Stimulated activated CD4-positive, alpha-beta T cell treated with anti-CD3 and anti-CD28 coated beads, Interleukin-1b, Interleukin-23, amount 100 ng/mL, for 4 hours (primary cell): ENCODE results near the gene PIK3R5.
"Not testable (repeated sequence)": the region's sequence is repeated elsewhere in the genome, so short reads cannot be mapped to it uniquely, and the experiment has no call there.

Source experiments
- DNase-seq, 2 donors: peaks; one replicate each; pipeline ENCODE4 v3.0.0-alpha.2; 2020; ENCODE audit warnings: low read depth in 2 of 2

PIK3R5 gene

GRCh38 chr17:8896641-8897635, 68.6 kb downstream of the PIK3R5 start:
- no peak for DNase-seq

- no peak for DNase-seq
Measured at GRCh38 chr17:8896087-8896486, 69.4 kb downstream of the PIK3R5 start.

GRCh38 chr17:8894673-8895578, 70.6 kb downstream of the PIK3R5 start:
- no peak for DNase-seq

GRCh38 chr17:8894202-8894671, 71.3 kb downstream of the PIK3R5 start:
- DNase-seq, result no peak

DNA sequence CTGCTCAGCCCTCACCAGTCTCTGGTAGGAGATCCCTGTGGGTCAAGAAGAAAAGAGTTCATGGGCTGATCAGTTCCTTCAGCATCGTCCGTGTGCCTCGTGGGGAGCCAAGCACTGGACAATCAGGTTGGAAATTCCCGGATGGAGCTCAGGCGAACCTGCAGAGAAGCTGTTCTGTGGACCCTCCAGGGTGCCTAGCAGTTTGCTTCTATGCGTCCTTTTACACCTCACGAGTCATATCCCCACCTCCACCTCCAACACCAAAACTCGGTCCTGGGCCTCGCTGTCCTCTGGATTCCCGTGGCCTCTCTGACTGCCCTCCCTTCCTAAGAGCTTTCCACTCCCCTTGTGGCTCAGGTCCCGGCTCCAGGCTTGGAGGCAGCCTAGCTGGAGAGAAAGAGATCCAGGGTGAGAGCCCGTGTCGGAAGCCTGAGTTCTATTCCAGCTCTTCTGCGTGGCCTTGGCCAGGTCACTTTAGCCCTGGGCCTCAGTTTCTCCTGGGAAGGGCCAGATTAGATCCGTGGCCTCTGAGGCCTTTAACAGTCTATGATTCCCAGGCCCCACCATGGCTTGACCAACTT, 71.8 kb downstream of the PIK3R5 start:
- DNase-seq, result no peak

GRCh38 chr17:8893059-8893458, 72.4 kb downstream of the PIK3R5 start:
- DNase-seq, result no peak

- DNase-seq, result no peak
Measured at GRCh38 chr17:8892338-8892690, 73.2 kb downstream of the PIK3R5 start.

DNA sequence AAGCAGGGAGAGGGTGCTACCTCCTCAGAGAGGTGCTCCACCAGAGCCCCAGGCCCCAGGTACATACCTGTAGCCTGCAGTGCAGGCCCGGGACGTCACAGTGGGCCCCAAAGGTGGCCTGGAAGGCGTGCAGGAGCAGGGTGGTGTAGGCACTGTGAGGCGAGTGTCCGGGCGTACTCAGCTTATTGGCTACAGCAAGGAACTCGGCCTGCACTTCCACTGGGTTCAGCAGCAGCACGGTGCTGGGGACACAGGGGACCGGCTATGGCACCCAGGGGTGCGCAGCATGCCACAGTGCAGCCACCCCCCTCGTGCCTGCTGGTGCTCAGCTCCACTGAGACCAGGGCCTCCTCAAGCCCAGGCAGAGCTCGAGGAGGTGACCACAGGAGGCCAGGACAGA, 74.8 kb downstream of the PIK3R5 start:
- DNase-seq, result no peak

DNA sequence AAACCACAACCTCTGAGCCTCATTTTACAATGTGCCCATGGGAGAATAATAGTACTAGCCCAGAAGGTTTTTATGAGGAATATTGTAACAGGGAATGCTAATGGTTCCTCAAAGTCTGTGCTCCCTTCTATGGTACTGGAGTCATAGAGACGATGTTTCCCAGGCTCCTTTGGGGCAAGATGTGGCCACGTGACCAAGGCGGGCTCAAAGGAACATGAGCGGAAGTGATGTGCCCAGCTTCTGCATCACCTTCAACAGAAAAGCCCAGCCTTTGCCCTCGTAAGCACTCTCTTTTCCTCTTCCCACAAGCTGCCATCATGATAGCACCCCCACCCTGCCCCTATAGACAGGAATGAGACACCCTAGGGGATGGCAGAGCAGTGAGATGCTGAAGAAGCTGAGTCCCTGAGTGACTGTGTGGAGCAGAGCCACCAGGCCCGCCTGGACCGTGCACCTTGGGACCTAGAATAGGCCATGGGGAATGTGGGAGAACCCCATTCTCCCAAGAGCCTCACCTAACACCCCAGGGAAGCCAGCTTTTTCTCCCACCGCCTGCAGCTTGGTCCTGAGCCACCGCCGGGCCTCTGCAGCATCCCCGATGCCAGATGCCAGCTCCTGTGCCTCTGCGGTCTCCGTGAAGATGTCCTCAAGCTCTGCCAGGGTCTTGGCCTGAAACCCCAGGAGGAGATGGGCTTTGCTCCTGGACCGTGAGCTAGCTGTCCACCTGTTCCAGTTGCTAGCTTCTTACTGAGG, 75.9 kb downstream of the PIK3R5 start:
- no peak for DNase-seq

GRCh38 chr17:8888704-8889302, 76.7 kb downstream of the PIK3R5 start:
- DNase-seq, result no peak

DNA sequence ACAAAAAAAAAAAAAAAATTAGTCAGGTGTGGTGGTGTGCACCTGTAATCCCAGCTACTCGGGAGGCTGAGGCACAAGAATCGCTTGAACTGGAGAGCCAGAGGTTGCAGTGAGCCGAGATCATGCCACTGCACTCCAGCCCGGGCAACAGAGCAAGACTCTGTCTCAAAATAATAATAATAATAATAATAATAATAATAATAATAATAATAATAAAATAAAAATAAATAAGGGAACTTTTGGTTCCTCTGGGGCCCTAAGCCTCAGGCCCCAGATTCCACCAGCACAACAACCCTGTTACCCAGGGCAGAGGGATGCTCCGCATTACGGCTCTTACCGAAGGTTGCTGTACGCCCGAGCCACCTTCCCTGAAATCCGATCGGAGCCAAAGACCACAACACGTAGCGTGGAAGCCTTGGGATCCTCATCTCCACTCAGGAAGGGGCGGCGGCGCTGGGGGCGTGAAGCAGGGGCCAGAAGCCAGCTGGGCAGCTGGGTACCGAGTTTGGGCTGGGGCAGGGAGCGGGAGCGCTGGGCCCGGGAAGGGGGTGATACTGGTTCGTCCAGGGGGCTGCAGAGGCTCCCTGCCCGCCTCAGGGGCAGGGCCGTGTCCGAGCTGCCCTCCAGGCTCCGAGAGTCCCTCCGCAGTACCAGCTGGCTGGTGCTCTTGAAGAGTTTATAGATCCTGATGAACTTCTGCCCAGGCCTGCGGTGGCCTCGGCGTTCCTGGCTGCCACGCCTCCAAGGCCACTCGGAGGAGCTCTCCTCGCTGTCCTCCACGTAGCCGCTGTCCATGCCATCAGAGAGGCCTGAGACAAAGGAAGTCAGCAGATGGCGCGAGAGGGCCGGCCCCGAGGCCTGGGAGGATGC, 77.4 kb downstream of the PIK3R5 start:
- DNase-seq, result no peak

GRCh38 chr17:8887301-8887700, 78.2 kb downstream of the PIK3R5 start:
- DNase-seq, result no peak

DNA sequence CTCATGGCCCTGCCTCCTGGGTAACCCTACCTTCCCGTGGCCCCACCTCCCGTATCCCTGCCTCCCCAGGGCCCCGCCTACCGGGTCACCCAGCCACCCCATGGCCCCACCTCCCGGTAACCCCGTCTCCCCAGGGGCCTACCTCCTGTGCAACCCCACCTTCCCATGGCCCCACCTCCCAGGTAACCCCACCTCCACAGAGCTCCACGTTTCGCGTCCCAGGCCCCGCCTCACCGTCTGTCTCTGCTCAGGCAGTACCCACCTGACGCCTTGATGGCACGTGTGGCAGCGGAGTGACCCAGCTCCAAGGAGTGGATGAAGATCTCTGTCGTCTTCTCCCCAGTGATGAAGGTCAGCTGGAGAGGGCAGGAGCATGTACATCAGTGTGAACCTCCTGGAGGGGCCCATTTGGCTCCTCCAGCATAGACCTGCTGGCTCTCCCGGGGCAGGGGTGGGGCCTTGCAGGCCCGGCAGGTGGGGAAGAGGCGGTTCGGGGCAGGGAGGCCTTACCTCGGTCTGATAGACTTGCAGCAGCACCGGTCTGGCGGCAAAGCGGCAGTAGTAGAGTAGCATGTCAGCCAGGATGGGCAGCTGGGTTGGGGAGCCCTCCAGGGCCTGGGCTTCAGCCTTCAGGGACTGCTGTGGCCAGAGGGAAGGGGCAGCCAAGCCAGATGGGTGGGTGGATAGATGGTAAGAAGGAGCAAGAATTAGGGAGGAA, 79.4 kb downstream of the PIK3R5 start:
- no peak for DNase-seq

DNA sequence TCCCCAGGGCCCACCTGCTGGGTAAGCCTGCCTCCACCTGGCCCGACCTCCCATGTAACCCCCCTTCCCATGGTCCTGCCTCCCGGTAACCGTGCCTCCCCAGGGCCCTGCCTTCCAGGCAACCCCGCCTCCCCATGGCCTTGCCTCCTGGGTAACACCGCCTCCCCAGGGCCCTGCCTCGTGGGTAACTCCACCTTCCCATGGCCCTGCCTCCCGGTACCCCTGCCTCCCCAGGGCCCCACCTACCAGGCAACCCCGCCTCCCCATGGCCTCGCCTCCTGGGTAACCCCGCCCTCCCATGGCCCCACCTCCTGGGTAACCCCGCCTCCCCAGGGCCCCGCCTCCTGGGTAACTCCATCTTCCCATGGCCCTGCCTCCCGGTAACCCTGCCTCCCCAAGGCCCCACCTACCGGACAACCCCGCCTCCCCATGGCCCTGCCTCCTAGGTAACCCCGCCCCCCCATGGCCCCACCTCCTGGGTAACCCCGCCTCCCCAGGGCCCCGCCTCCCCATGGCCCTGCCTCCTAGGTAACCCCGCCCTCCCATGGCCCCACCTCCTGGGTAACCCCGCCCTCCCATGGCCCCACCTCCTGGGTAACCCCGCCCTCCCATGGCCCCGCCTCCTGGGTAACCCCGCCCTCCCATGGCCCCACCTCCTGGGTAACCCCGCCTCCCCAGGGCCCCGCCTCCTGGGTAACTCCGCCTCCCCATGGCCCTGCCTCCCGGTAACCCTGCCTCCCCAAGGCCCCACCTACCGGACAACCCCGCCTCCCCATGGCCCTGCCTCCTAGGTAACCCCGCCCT, 80.1 kb downstream of the PIK3R5 start:
- not testable (repeated sequence) for DNase-seq

GRCh38 chr17:8884336-8884990, 81.0 kb downstream of the PIK3R5 start:
- no peak for DNase-seq

DNA sequence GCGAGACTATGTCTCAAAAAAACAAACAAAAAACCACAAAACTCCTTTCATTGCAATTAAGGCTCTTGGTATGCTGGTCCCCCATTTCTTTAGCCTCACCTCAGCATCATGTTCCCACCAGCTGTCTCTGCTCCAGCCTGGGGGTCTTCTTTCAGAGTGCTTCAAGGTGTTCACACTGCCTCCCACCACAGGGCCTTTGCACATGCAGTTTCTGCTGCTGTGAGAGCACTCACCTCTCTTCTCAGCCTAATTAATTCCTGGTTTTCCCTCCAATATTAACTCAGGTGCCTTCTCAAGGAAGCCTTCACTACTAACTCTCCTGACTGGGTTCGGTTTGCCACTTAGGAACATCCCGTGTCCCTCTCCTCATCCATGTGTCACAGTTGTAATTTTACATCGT, 82.2 kb downstream of the PIK3R5 start:
- DNase-seq, result no peak

- no peak for DNase-seq
Measured at GRCh38 chr17:8881606-8882005, 83.9 kb downstream of the PIK3R5 start.

- no peak for DNase-seq
Measured at GRCh38 chr17:8880466-8880865, 85.0 kb downstream of the PIK3R5 start.
